ENCODE measurements around the gene HSPA4.

The HSPA4 gene

DNA sequence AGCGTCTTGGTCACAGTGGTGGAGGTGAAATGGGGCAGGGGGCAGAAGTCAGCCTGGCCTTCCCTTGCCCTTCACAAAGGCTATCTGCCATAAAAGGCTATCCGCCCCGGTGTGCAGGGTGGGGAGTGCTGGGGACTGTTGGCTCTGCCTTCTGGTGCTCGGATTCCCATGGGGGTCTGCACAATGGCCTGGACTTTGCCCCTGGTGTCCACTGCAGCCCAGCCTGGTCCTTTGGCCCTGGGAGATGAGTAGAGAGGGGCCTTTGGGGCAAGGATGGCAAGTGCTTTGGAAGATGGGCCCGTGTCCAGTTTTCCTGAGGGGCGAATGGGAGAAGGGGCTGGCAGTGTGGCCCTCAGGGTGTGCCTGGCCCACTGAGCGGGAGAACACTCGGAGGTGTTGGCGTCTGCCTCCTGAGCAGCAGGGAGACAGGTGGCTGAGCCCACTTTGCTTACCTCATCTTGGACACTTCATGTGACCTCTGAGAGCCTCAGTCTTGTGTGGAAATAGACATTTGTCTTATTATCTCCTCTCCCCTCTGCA is 69.9 kb downstream of the HSPA4 start:
- H3K9me2 ChIP-seq (replicated peaks; ENCODE audit: low read depth, low read length), result no peaks in the 10 kb centered on the region
- H3K9ac ChIP-seq (ENCODE audit: low read depth, low read length, poor library complexity, severe bottlenecking), result no peak overlapping the region
- H3K4me1 ChIP-seq (ENCODE audit: insufficient read depth, low read length, poor library complexity, severe bottlenecking), result no peaks in the 10 kb centered on the region
- H3F3A ChIP-seq (ENCODE audit: low read depth), result no peaks in the 10 kb centered on the region
- H3K36me3 ChIP-seq (ENCODE audit: insufficient read depth, low read length), result no peaks in the 10 kb centered on the region
- H3K4me3 ChIP-seq (ENCODE audit: low read length, poor library complexity, severe bottlenecking), result no peak overlapping the region
- H3K4me2 ChIP-seq (ENCODE audit: low read depth, low read length, poor library complexity, severe bottlenecking), result no peak overlapping the region
- no peaks in the 10 kb centered on the region for H3K79me2 ChIP-seq (ENCODE audit: insufficient read depth, low read length)
- H3K9me3 ChIP-seq (ENCODE audit: insufficient read depth, low read depth, low read length), result no peaks in the 10 kb centered on the region
- H2AFZ ChIP-seq (ENCODE audit: low read length), result no peak overlapping the region
- H4K20me1 ChIP-seq (ENCODE audit: insufficient read depth, low read length, poor library complexity, severe bottlenecking), result no peaks in the 10 kb centered on the region
- TF ChIP-seq, protein P1, sequence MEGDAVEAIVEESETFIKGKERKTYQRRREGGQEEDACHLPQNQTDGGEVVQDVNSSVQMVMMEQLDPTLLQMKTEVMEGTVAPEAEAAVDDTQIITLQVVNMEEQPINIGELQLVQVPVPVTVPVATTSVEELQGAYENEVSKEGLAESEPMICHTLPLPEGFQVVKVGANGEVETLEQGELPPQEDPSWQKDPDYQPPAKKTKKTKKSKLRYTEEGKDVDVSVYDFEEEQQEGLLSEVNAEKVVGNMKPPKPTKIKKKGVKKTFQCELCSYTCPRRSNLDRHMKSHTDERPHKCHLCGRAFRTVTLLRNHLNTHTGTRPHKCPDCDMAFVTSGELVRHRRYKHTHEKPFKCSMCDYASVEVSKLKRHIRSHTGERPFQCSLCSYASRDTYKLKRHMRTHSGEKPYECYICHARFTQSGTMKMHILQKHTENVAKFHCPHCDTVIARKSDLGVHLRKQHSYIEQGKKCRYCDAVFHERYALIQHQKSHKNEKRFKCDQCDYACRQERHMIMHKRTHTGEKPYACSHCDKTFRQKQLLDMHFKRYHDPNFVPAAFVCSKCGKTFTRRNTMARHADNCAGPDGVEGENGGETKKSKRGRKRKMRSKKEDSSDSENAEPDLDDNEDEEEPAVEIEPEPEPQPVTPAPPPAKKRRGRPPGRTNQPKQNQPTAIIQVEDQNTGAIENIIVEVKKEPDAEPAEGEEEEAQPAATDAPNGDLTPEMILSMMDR (conservative IDR thresholded peaks at IDR 0.05; ENCODE audit: low read length), result no peak
- no peak for TF ChIP-seq EZH2phosphoT487 (IDR thresholded peaks at IDR 0.05; ENCODE audit: borderline replicate concordance)
- no peaks in the 10 kb centered on the region for H3K27me3 ChIP-seq (ENCODE audit: insufficient read depth, low read length, poor library complexity, severe bottlenecking)

DNA sequence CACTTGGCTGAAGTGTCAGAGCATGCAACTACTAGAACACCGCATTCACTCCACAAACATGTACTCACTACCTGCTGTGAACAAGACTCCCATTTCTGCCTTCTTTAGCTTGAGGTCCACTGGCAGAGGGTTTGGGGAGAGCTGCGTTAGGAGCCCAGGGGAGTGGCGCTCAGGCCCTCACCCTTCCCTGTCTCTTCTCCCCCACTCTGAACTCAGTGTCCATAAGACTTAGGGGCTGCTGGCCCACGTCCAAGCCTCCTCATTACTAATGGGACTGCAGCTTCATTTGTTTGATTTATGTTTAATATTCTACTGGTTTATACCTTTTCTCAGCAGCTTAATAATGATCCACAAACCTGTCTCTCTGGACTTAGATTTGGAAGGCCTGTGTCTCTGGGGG is 70.9 kb downstream of the HSPA4 start:
- Histone ChIP-seq H3F3A (ENCODE audit: low read depth) (no peaks in the 10 kb centered on the region), H3K4me2 (ENCODE audit: low read depth, low read length, poor library complexity, severe bottlenecking) (no peak overlapping the region), H3K9me2 (replicated peaks; ENCODE audit: low read depth, low read length) (no peaks in the 10 kb centered on the region), H3K4me3 (ENCODE audit: low read length, poor library complexity, severe bottlenecking) (no peak overlapping the region), H3K27me3 (ENCODE audit: insufficient read depth, low read length, poor library complexity, severe bottlenecking) (no peaks in the 10 kb centered on the region), H3K4me1 (ENCODE audit: insufficient read depth, low read length, poor library complexity, severe bottlenecking) (no peaks in the 10 kb centered on the region), H3K9ac (ENCODE audit: low read depth, low read length, poor library complexity, severe bottlenecking) (no peak overlapping the region), H3K36me3 (ENCODE audit: insufficient read depth, low read length) (no peaks in the 10 kb centered on the region), H3K9me3 (ENCODE audit: insufficient read depth, low read depth, low read length) (no peaks in the 10 kb centered on the region), H4K20me1 (ENCODE audit: insufficient read depth, low read length, poor library complexity, severe bottlenecking) (no peaks in the 10 kb centered on the region), H3K79me2 (ENCODE audit: insufficient read depth, low read length) (no peaks in the 10 kb centered on the region), H2AFZ (ENCODE audit: low read length) (no peak overlapping the region)
- TF ChIP-seq, protein P1 (conservative IDR thresholded peaks at IDR 0.05; ENCODE audit: low read length), result no peak
- TF ChIP-seq EZH2phosphoT487 (IDR thresholded peaks at IDR 0.05; ENCODE audit: borderline replicate concordance), result no peak

DNA sequence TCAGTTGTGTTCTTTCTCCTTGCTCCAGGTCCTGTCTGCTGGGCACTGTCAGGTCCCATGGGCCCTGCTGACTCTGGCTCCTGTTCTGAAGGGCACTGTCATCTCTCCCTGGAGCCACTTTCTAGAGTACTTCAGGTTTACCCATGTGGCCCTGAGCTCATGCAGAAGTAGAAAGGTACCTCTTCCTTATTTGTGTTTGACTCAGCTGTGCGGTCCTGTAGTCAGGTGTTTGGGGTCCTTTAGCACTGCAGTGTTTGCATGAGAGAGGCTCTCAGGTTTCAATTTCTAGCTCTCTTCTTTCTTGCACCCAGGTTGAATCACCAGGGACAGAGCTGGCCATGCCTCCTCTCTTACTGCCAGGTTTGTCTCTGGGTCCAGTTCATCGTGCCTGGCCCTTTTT is 71.5 kb downstream of the HSPA4 start:
- H3K27me3 ChIP-seq (ENCODE audit: insufficient read depth, low read length, poor library complexity, severe bottlenecking), result no peaks in the 10 kb centered on the region
- no peak overlapping the region for H3K4me3 ChIP-seq (ENCODE audit: low read length, poor library complexity, severe bottlenecking)

More for the DNA sequence above, 71.5 kb downstream of the HSPA4 start:
- no peak overlapping the region for H3K4me2 ChIP-seq (ENCODE audit: low read depth, low read length, poor library complexity, severe bottlenecking)
- H3K79me2 ChIP-seq (ENCODE audit: insufficient read depth, low read length), result no peaks in the 10 kb centered on the region
- TF ChIP-seq EZH2phosphoT487 (IDR thresholded peaks at IDR 0.05; ENCODE audit: borderline replicate concordance), result no peak
- TF ChIP-seq, protein P1 (conservative IDR thresholded peaks at IDR 0.05; ENCODE audit: low read length), result no peak
- H3K36me3 ChIP-seq (ENCODE audit: insufficient read depth, low read length), result no peaks in the 10 kb centered on the region
- no peaks in the 10 kb centered on the region for H4K20me1 ChIP-seq (ENCODE audit: insufficient read depth, low read length, poor library complexity, severe bottlenecking)
- no peak overlapping the region for H3K9ac ChIP-seq (ENCODE audit: low read depth, low read length, poor library complexity, severe bottlenecking)
- no peaks in the 10 kb centered on the region for H3K9me2 ChIP-seq (replicated peaks; ENCODE audit: low read depth, low read length)
- no peaks in the 10 kb centered on the region for H3F3A ChIP-seq (ENCODE audit: low read depth)
- no peaks in the 10 kb centered on the region for H3K9me3 ChIP-seq (ENCODE audit: insufficient read depth, low read depth, low read length)
- no peaks in the 10 kb centered on the region for H3K4me1 ChIP-seq (ENCODE audit: insufficient read depth, low read length, poor library complexity, severe bottlenecking)
- no peak overlapping the region for H2AFZ ChIP-seq (ENCODE audit: low read length)
